ENCODE data around the gene FAM180B. TPM values are rescaled to one million over a fixed set of nuclear protein-coding genes. Genes with fewer than 3 reads are reported as not detected.

The FAM180B gene
- total and polyA plus RNA-seq, 2 of the 13 experiments (the other 11 are each of a cell fraction or from before 2014, with no cell fraction given): 0.40 to 1.0 TPM

DNA sequence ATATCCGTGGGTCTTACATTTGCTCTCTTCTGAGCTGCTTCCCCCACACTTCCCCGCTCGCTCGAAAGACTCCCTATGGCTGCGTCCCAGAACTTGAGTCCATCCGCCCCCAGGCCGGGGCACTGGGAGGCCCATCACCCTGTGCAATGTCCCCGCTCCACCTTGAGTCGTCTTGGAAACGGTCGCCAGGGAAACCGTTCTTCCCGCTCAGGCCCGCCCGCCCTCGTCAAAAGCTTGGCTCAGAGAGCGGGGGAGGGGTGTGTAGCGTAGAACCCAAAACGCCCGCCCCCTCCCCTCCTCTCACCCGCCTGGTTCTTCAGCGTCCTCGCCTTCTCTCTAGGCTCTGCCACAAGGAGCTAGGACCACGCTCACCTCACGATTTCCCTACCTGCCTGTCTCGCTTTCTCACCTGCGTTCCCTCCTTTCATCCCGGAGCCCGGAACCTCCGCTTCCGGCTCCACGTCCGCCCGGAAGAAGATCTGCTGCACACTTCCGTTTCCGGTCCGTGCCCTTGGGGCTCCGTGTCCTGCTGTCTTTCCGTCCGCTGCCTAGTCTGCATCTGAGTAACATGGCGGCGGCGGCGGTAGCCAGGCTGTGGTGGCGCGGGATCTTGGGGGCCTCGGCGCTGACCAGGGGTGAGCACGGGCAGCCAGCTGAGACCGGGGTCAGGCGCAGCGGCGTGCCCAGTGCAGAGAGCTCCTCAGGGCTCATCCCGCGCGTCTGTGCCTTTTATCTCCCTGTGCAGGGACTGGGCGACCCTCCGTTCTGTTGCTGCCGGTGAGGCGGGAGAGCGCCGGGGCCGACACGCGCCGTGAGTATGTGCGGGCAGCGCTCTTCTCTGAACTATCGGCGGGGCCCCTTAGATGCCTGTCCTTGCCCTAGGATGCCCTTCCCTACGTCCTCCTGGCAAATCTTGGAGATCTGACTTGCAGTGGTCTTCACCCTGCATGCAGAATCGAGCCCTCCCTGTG lies 7.7 kb upstream of the FAM180B start, which contains the start of the genes KBTBD4 and NDUFS3 (continued):
- TF ChIP-seq, protein P1, sequence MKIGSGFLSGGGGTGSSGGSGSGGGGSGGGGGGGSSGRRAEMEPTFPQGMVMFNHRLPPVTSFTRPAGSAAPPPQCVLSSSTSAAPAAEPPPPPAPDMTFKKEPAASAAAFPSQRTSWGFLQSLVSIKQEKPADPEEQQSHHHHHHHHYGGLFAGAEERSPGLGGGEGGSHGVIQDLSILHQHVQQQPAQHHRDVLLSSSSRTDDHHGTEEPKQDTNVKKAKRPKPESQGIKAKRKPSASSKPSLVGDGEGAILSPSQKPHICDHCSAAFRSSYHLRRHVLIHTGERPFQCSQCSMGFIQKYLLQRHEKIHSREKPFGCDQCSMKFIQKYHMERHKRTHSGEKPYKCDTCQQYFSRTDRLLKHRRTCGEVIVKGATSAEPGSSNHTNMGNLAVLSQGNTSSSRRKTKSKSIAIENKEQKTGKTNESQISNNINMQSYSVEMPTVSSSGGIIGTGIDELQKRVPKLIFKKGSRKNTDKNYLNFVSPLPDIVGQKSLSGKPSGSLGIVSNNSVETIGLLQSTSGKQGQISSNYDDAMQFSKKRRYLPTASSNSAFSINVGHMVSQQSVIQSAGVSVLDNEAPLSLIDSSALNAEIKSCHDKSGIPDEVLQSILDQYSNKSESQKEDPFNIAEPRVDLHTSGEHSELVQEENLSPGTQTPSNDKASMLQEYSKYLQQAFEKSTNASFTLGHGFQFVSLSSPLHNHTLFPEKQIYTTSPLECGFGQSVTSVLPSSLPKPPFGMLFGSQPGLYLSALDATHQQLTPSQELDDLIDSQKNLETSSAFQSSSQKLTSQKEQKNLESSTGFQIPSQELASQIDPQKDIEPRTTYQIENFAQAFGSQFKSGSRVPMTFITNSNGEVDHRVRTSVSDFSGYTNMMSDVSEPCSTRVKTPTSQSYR (CRISPR knock-in tag; IDR thresholded peaks at IDR 0.05; ENCODE audit: borderline replicate concordance): peak; percentile 96
- TF ChIP-seq ZNF282 (IDR thresholded peaks at IDR 0.05; ENCODE audit: partially characterized antibody) (no peak), SOX6 (IDR thresholded peaks at IDR 0.05) (no peak), SOX6 (CRISPR knock-in tag; IDR thresholded peaks at IDR 0.05) (peak; percentile 76), TOPORS (CRISPR knock-in tag; IDR thresholded peaks at IDR 0.05) (peak; percentile 99), RELA (CRISPR knock-in tag; IDR thresholded peaks at IDR 0.05) (0 out of 2 replicates have a peak, but pooled peaks have one; percentile 73), ZNF33A (CRISPR knock-in tag; IDR thresholded peaks at IDR 0.05; ENCODE audit: borderline replicate concordance) (no peak), RNF2 (conservative IDR thresholded peaks at IDR 0.05; ENCODE audit: low read depth) (0 out of 2 replicates have a peak, but pooled peaks have one; percentile 58), ZNF672 (CRISPR knock-in tag; IDR thresholded peaks at IDR 0.05) (no peak; the same call in 1 of the 2 replicates), ZNF460 (CRISPR knock-in tag; IDR thresholded peaks at IDR 0.05; ENCODE audit: borderline replicate concordance) (no peak; the same call in 1 of the 2 replicates), RBFOX2 (IDR thresholded peaks at IDR 0.05; ENCODE audit: low read depth, low read length) (peak; percentile 94), SMARCC2 (IDR thresholded peaks at IDR 0.05) (no peak), ZNF326 (CRISPR knock-in tag; IDR thresholded peaks at IDR 0.05; ENCODE audit: borderline replicate concordance) (no peak), ZNF615 (CRISPR knock-in tag; IDR thresholded peaks at IDR 0.05; ENCODE audit: borderline replicate concordance) (no peak), MIER3 (CRISPR knock-in tag; IDR thresholded peaks at IDR 0.05; ENCODE audit: borderline replicate concordance) (peak; percentile 98), ZNF329 (CRISPR knock-in tag; IDR thresholded peaks at IDR 0.05; ENCODE audit: low read depth) (peak; percentile 85), STAG1 (CRISPR knock-in tag; IDR thresholded peaks at IDR 0.05) (no peak; the same call in 1 of the 2 replicates), ZNF354B (CRISPR knock-in tag; IDR thresholded peaks at IDR 0.05) (peak; percentile 85; the same call in 1 of the 2 replicates), ZSCAN21 (CRISPR knock-in tag; IDR thresholded peaks at IDR 0.05; ENCODE audit: borderline replicate concordance) (peak; percentile 51), ISL2 (CRISPR knock-in tag; IDR thresholded peaks at IDR 0.05) (no peak), MED13 (CRISPR knock-in tag; IDR thresholded peaks at IDR 0.05) (peak; percentile 88), ZNF441 (CRISPR knock-in tag; IDR thresholded peaks at IDR 0.05; ENCODE audit: borderline replicate concordance) (no peak), NR2F2 (IDR thresholded peaks at IDR 0.05; ENCODE audit: borderline replicate concordance, low read depth) (peak; percentile 19; the same call in 1 of the 2 replicates), ZNF256 (CRISPR knock-in tag; conservative IDR thresholded peaks at IDR 0.05) (0 out of 2 replicates have a peak, but pooled peaks have one; percentile 75), ZMYM4 (CRISPR knock-in tag; IDR thresholded peaks at IDR 0.05) (peak; percentile 87), ZNF549 (CRISPR knock-in tag; IDR thresholded peaks at IDR 0.05) (no peak), ZNF3 (CRISPR knock-in tag; IDR thresholded peaks at IDR 0.05) (no peak), HMGA1 (CRISPR knock-in tag; conservative IDR thresholded peaks at IDR 0.05) (no peak)
- TF ChIP-seq, protein P2, sequence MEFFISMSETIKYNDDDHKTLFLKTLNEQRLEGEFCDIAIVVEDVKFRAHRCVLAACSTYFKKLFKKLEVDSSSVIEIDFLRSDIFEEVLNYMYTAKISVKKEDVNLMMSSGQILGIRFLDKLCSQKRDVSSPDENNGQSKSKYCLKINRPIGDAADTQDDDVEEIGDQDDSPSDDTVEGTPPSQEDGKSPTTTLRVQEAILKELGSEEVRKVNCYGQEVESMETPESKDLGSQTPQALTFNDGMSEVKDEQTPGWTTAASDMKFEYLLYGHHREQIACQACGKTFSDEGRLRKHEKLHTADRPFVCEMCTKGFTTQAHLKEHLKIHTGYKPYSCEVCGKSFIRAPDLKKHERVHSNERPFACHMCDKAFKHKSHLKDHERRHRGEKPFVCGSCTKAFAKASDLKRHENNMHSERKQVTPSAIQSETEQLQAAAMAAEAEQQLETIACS (CRISPR knock-in tag; IDR thresholded peaks at IDR 0.05): no peak
